Measurements from ENCODE around the gene SLC36A3.
"Not testable (repeated sequence)": the region's sequence is repeated elsewhere in the genome, so short reads cannot be mapped to it uniquely, and the experiment has no call there.

Gene SLC36A3

GRCh38 chr5:151303666-151304065, at the start of gene SLC36A3:
SLC36A3 (minus strand) TSS chr5:151303766; CDS start chr5:151303354, 412 bp downstream.
- no peak for DNase-seq (ENCODE audit: low read depth)

GRCh38 chr5:151351671-151352070, 48.1 kb upstream of the SLC36A3 start:
- DNase-seq (ENCODE audit: low read depth) = no peak

GRCh38 chr5:151348789-151349188, 45.2 kb upstream of the SLC36A3 start:
- no peak for DNase-seq (ENCODE audit: low read depth)

- DNase-seq (ENCODE audit: low read depth) = no peak
Observed at GRCh38 chr5:151347369-151347768, 43.8 kb upstream of the SLC36A3 start, which contains the start of gene SLC36A2. SLC36A2 (minus strand) TSS chr5:151347559; CDS start chr5:151347460, 99 bp downstream.

- no peak for DNase-seq (ENCODE audit: low read depth)
Observed at GRCh38 chr5:151345808-151346478, 42.4 kb upstream of the SLC36A3 start.

GRCh38 chr5:151345187-151345807, 41.7 kb upstream of the SLC36A3 start:
- no peak for DNase-seq (ENCODE audit: low read depth)

- DNase-seq (ENCODE audit: low read depth) = no peak
Observed at GRCh38 chr5:151344088-151344487, 40.5 kb upstream of the SLC36A3 start.

GRCh38 chr5:151340004-151340403, 36.4 kb upstream of the SLC36A3 start:
- DNase-seq (ENCODE audit: low read depth) = no peak

- DNase-seq (ENCODE audit: low read depth) = no peak
Observed at GRCh38 chr5:151338734-151339133, 35.2 kb upstream of the SLC36A3 start.

- DNase-seq (ENCODE audit: low read depth) = no peak
Observed at GRCh38 chr5:151332857-151333256, 29.3 kb upstream of the SLC36A3 start.

GRCh38 chr5:151328734-151329133, 25.2 kb upstream of the SLC36A3 start:
- DNase-seq (ENCODE audit: low read depth) = no peak

GRCh38 chr5:151327585-151327984, 24.0 kb upstream of the SLC36A3 start:
- no peak for DNase-seq (ENCODE audit: low read depth)

- DNase-seq (ENCODE audit: low read depth) = no peak
Observed at GRCh38 chr5:151326266-151326665, 22.7 kb upstream of the SLC36A3 start.

GRCh38 chr5:151320481-151320880, 16.9 kb upstream of the SLC36A3 start:
- no peak for DNase-seq (ENCODE audit: low read depth)

GRCh38 chr5:151318850-151319732, 15.5 kb upstream of the SLC36A3 start:
- no peak for DNase-seq (ENCODE audit: low read depth)

- DNase-seq (ENCODE audit: low read depth) = no peak
Observed at GRCh38 chr5:151317871-151318270, 14.3 kb upstream of the SLC36A3 start.

GRCh38 chr5:151315998-151316597, 12.5 kb upstream of the SLC36A3 start:
- DNase-seq (ENCODE audit: low read depth) = no peak

GRCh38 chr5:151313357-151313756, 9.8 kb upstream of the SLC36A3 start:
- DNase-seq (ENCODE audit: low read depth) = no peak

- DNase-seq (ENCODE audit: low read depth) = no peak
Observed at GRCh38 chr5:151312756-151313324, 9.3 kb upstream of the SLC36A3 start.

GRCh38 chr5:151310932-151311331, 7.4 kb upstream of the SLC36A3 start:
- DNase-seq (ENCODE audit: low read depth) = no peak

GRCh38 chr5:151309821-151310220, 6.3 kb upstream of the SLC36A3 start:
- not testable (repeated sequence) for DNase-seq (ENCODE audit: low read depth)

GRCh38 chr5:151309266-151309665, 5.7 kb upstream of the SLC36A3 start:
- not testable (repeated sequence) for DNase-seq (ENCODE audit: low read depth)
